Tibial artery (tissue), 4 donors: ENCODE data around the gene SIM1.

ENCODE experiments used
- DNase-seq, 2 donors: peaks; one replicate each; pipeline ENCODE4 v3.0.0-alpha.2; 2019
- H3K27ac ChIP-seq, 2 donors: fragments of 200-600 bp; sonication (generic) in 1 of 2; 1 replicate in 1 of 2; 2 replicates in 1 of 2; pipeline ENCODE4 v1.5.1; 2018 to 2019; ENCODE audit warnings: mild to moderate bottlenecking in 1 of 2
- H3K27me3 ChIP-seq, 2 donors: fragments of 200-600 bp; sonication (generic) in 1 of 2; one replicate each; pipeline versions ENCODE4 v1.5.1 to v1.6.0; 2016 to 2019
- H3K36me3 ChIP-seq, 3 donors: fragments of 200-600 bp; sonication (generic) in 2 of 3; one replicate each; pipeline ENCODE4 v1.5.1; 2016 to 2019; ENCODE audit warnings: mild to moderate bottlenecking in 2 of 3
- H3K4me1 ChIP-seq, 4 donors: fragments of 200-600 bp; sonication (generic) in 2 of 4; 1 replicate in 3 of 4; 2 replicates in 1 of 4; pipeline ENCODE4 v1.5.1; 2016 to 2019
- H3K4me3 ChIP-seq, 2 donors: fragments of 200-600 bp; sonication (generic) in 1 of 2; 1 replicate in 1 of 2; 2 replicates in 1 of 2; pipeline ENCODE4 v1.5.1; 2018 to 2019; ENCODE audit warnings: mild to moderate bottlenecking in 2 of 2
- H3K9me3 ChIP-seq, 3 donors: fragments of 200-600 bp; sonication (generic) in 1 of 3; one replicate each; pipeline ENCODE4 v1.5.1; 2016 to 2019
- CTCF ChIP-seq, 2 experiments: fragments of 200-600 bp in 1 of 2; fragments of 450-650 bp in 1 of 2; IDR thresholded peaks; one replicate each; pipeline ENCODE4 v1.5.1; 2017 to 2019; ENCODE audit warnings: antibody characterized with exemption in 2 of 2, mild to moderate bottlenecking in 1 of 2, moderate library complexity in 1 of 2
- intact Hi-C: fragments of 100-400 bp; cut with DNase I; formaldehyde crosslinking; loops from one replicate; pipeline ENCODE4 v1.15.0; 2023; ENCODE audit warnings: low total_unique reads

Gene SIM1

GRCh38 chr6:100426744-100427338 lies 37.9 kb downstream of the SIM1 start:
- H3K27me3 ChIP-seq = no peaks in the 10 kb centered on the region
- intact Hi-C loops = no loop called here
- H3K36me3 ChIP-seq = no peaks in the 10 kb centered on the region
- H3K9me3 ChIP-seq = no peaks in the 10 kb centered on the region
- no peak for DNase-seq
- H3K27ac ChIP-seq = no peak overlapping the region
- H3K4me3 ChIP-seq = no peak overlapping the region
- no peak for TF ChIP-seq CTCF (IDR thresholded peaks at IDR 0.05)
- H3K4me1 ChIP-seq = no peaks in the 10 kb centered on the region

- intact Hi-C loops = no loop called here
- no peaks in the 10 kb centered on the region for H3K36me3 ChIP-seq
- H3K27me3 ChIP-seq = no peaks in the 10 kb centered on the region
- TF ChIP-seq CTCF (IDR thresholded peaks at IDR 0.05) = no peak
- H3K4me1 ChIP-seq = no peaks in the 10 kb centered on the region
- no peak for DNase-seq
- no peak overlapping the region for H3K27ac ChIP-seq
- no peak overlapping the region for H3K4me3 ChIP-seq
- no peaks in the 10 kb centered on the region for H3K9me3 ChIP-seq
Measured at GRCh38 chr6:100426241-100426640, 38.5 kb downstream of the SIM1 start.

GRCh38 chr6:100420711-100421110 lies 44.0 kb downstream of the SIM1 start:
- intact Hi-C loops = no loop called here

GRCh38 chr6:100417036-100417435 lies 47.7 kb downstream of the SIM1 start:
- TF ChIP-seq CTCF (IDR thresholded peaks at IDR 0.05) = no peak
- no peak for DNase-seq
- H3K9me3 ChIP-seq = no peaks in the 10 kb centered on the region
- intact Hi-C loops = no loop called here
- no peaks in the 10 kb centered on the region for H3K27me3 ChIP-seq
- no peak overlapping the region for H3K27ac ChIP-seq
- H3K36me3 ChIP-seq = no peaks in the 10 kb centered on the region
- no peak overlapping the region for H3K4me3 ChIP-seq
- H3K4me1 ChIP-seq = no peaks in the 10 kb centered on the region

More at GRCh38 chr6:100420711-100421110, 44.0 kb downstream of the SIM1 start:
- no peak for DNase-seq
- no peaks in the 10 kb centered on the region for H3K4me1 ChIP-seq
- H3K27me3 ChIP-seq = no peaks in the 10 kb centered on the region
- no peak overlapping the region for H3K27ac ChIP-seq
- TF ChIP-seq CTCF (IDR thresholded peaks at IDR 0.05) = no peak
- no peaks in the 10 kb centered on the region for H3K9me3 ChIP-seq
- no peaks in the 10 kb centered on the region for H3K36me3 ChIP-seq
- no peak overlapping the region for H3K4me3 ChIP-seq

GRCh38 chr6:100415768-100416167 lies 49.0 kb downstream of the SIM1 start:
- TF ChIP-seq CTCF (IDR thresholded peaks at IDR 0.05) = no peak
- no peak for DNase-seq
- Histone ChIP-seq H3K27me3 (no peaks in the 10 kb centered on the region), H3K9me3 (no peaks in the 10 kb centered on the region), H3K27ac (no peak overlapping the region), H3K4me3 (no peak overlapping the region), H3K4me1 (no peaks in the 10 kb centered on the region), H3K36me3 (no peaks in the 10 kb centered on the region)
- intact Hi-C loops = no loop called here

GRCh38 chr6:100412872-100413271 lies 51.8 kb downstream of the SIM1 start:
- TF ChIP-seq CTCF (IDR thresholded peaks at IDR 0.05) = no peak
- Histone ChIP-seq H3K27me3 (no peaks in the 10 kb centered on the region), H3K4me3 (no peak overlapping the region), H3K36me3 (no peaks in the 10 kb centered on the region), H3K9me3 (no peaks in the 10 kb centered on the region), H3K27ac (no peak overlapping the region), H3K4me1 (no peaks in the 10 kb centered on the region)
- DNase-seq = no peak
- intact Hi-C loops = no loop called here
